ENCODE data around the gene CEP295NL. TPM values are rescaled to one million over a fixed set of nuclear protein-coding genes. Genes with fewer than 3 reads are reported as not detected.

Gene CEP295NL
- total RNA-seq, 1 donor from 2014 or later, result 1.3 TPM

DNA sequence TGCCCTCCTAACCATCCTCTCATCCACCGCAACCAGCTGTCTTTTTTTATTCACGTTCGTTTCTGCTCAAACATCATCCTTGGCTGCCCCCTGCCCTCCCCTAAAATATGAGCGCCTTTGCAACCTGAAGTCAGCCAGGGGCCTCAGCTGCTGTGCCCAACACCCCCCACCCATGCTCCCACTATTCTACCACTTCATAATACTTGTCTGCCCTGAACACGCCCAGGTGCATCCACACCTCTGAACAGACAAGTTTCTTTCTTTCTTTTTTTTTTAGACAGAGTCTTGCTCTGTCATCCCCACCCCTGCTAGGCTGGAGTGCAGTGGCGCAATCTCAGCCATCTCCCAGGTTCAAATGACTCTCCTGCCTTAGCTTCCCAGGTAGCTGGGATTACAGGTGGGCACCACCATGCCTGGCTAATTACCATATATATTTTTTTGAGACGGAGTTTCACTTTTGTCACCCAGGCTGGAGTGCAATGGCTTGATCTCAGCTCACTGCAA is 26.9 kb downstream of the CEP295NL start:
- no peaks in the 10 kb centered on the region for H3K27me3 Mint-ChIP-seq (ENCODE audit: low read depth)
- H3K36me3 Mint-ChIP-seq (ENCODE audit: low read depth), result no peaks in the 10 kb centered on the region
- no peaks in the 10 kb centered on the region for H3K9me3 Mint-ChIP-seq (ENCODE audit: low read depth)
- H3K4me1 Mint-ChIP-seq (ENCODE audit: low read depth), result peaks cover 63% of the 10 kb centered on the region
- no peak for DNase-seq (ENCODE audit: low spot score)
- H3K4me3 Mint-ChIP-seq (ENCODE audit: unreplicated experiment), result no peak overlapping the region
- peak overlapping the region; percentile 77 for H3K27ac Mint-ChIP-seq (ENCODE audit: unreplicated experiment)
- TF ChIP-seq, protein P1, sequence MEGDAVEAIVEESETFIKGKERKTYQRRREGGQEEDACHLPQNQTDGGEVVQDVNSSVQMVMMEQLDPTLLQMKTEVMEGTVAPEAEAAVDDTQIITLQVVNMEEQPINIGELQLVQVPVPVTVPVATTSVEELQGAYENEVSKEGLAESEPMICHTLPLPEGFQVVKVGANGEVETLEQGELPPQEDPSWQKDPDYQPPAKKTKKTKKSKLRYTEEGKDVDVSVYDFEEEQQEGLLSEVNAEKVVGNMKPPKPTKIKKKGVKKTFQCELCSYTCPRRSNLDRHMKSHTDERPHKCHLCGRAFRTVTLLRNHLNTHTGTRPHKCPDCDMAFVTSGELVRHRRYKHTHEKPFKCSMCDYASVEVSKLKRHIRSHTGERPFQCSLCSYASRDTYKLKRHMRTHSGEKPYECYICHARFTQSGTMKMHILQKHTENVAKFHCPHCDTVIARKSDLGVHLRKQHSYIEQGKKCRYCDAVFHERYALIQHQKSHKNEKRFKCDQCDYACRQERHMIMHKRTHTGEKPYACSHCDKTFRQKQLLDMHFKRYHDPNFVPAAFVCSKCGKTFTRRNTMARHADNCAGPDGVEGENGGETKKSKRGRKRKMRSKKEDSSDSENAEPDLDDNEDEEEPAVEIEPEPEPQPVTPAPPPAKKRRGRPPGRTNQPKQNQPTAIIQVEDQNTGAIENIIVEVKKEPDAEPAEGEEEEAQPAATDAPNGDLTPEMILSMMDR (IDR thresholded peaks at IDR 0.05), result no peak

DNA sequence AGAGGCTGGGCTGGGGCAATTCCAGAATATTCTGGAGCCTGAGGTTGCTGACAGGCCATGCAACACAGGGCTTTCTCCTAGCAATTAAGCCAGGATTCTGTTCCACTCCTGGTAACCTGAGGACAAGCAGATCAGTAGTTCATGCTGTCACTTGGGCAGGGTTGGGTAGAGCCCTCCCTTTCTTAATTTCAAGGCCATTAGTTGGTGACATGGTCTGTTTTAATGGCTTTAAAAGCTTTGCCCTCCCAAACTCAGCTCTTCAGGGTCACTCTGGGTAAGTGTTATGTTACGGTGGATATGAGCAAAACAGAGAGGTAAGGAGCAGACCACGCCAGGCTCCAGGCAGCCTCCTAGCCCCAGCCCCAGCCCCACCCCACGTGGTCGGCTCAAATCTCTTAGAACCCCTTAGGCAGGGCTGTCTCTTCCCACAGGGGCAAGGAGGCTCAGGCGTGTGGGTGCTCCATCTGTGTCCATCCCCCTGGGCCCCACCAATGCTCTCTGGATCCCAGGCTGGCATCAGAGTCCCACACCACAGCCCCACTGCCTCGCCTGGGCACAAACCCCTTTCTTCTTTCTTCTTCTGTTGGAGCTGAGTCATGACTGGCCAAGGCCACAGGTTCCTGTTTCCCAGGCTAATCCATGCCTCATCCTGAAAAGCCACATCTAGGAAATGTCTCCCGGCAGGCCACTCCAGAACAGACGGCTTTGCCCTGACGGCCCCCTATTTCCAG is 27.5 kb downstream of the CEP295NL start:
- H3K4me1 Mint-ChIP-seq (ENCODE audit: low read depth), result peaks cover 60% of the 10 kb centered on the region

DNA sequence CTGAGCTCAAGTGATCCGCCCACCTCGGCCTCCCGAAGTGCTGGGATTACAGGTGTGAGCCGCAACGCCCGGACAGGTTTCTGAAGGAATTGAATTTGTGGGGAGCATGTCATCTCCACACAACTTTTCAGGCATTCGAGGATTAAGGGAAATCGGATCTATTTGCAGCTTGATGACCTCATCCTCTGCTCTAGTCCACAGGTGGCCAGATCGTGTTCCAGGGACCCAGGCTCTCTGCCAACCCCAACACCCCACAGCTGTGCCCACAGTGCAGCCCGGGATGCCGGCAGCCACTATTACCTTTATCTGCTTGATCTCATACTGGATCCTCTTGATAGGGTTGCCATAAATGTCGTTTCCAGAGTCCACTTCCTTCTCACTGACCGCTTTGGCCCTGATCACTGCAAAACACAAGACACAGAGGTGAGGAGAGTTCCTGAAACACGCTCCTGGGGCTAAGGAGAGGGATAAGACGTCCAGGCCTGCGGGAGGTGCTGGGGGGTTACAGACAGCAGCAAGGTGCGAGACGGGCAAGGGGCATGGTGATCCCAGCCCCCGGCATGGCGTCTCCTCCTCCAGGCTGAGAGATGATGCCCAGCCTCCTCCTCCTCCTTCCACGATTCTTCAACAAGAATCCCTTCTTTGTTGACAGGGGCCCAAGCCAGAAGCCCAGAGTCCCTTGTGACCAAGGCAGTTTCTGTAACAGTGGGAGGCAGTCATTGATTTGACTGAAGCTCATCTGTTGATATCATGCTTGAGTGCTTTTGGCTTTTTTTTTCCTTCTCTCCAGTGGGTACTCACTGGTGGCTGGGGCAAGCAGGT is 29.3 kb downstream of the CEP295NL start:
- Mint-ChIP-seq H3K4me3 (ENCODE audit: unreplicated experiment) (no peak overlapping the region), H3K27ac (ENCODE audit: unreplicated experiment) (peak overlapping the region; percentile 71)
- no peak for DNase-seq (ENCODE audit: low spot score)

More for the DNA sequence above, 27.5 kb downstream of the CEP295NL start:
- Mint-ChIP-seq H3K27ac (ENCODE audit: unreplicated experiment) (peak overlapping the region; percentile 77), H3K27me3 (ENCODE audit: low read depth) (no peaks in the 10 kb centered on the region), H3K4me3 (ENCODE audit: unreplicated experiment) (no peak overlapping the region), H3K36me3 (ENCODE audit: low read depth) (peaks cover 3% of the 10 kb centered on the region), H3K9me3 (ENCODE audit: low read depth) (no peaks in the 10 kb centered on the region)
- DNase-seq (ENCODE audit: low spot score), result no peak
- TF ChIP-seq, protein P1 (IDR thresholded peaks at IDR 0.05), result no peak

DNA sequence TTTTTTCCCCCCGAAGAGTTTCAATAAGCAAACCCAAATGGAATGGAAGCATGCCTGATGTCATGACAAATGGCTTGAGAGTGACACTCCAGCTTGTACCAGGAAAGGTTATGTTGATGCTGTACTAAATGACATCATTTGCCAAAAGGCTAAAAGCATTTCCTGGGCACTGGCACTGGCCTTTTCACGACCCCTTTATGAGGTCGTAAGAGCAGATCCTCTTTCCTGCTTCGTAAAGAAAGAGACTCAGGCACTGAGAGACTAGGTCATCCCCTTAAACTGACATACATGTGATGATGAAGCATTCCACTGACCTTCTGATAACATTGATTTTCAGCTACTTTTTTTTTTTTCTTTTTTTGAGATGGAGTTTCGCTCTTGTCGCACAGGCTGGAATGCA is 30.5 kb downstream of the CEP295NL start:
- DNase-seq (ENCODE audit: low spot score), result no peak
- H3K9me3 Mint-ChIP-seq (ENCODE audit: low read depth), result no peaks in the 10 kb centered on the region
- no peak overlapping the region for H3K27ac Mint-ChIP-seq (ENCODE audit: unreplicated experiment)
- no peaks in the 10 kb centered on the region for H3K27me3 Mint-ChIP-seq (ENCODE audit: low read depth)
- TF ChIP-seq, protein P1 (IDR thresholded peaks at IDR 0.05), result no peak
- no peak overlapping the region for H3K4me3 Mint-ChIP-seq (ENCODE audit: unreplicated experiment)
- peaks cover 57% of the 10 kb centered on the region for H3K4me1 Mint-ChIP-seq (ENCODE audit: low read depth)
- H3K36me3 Mint-ChIP-seq (ENCODE audit: low read depth), result peaks cover 11% of the 10 kb centered on the region

More for the DNA sequence above, 29.3 kb downstream of the CEP295NL start:
- Mint-ChIP-seq H3K27me3 (ENCODE audit: low read depth) (no peaks in the 10 kb centered on the region), H3K9me3 (ENCODE audit: low read depth) (no peaks in the 10 kb centered on the region), H3K4me1 (ENCODE audit: low read depth) (peaks cover 53% of the 10 kb centered on the region), H3K36me3 (ENCODE audit: low read depth) (peaks cover 9% of the 10 kb centered on the region)
- TF ChIP-seq, protein P1 (IDR thresholded peaks at IDR 0.05), result no peak

DNA sequence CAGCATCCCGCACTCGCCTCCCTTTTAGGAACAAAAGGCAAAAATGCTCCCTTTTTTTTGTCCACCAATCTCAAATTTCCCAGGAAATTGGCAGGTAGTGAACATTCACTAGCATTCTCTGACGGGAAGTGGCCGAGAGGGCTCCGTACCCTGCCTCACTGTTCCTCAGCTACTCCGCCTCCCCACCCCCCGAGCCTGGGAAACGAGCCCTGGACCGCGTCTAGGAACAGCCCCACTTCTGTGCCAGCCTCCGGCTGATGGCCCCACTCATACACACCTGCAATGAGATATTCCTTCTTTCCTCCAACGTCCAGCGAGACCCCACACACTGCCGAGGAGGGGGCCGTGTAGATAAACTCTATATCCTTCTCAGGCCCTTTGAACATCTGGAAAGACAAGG is 32.4 kb downstream of the CEP295NL start:
- no peak for DNase-seq (ENCODE audit: low spot score)
- no peaks in the 10 kb centered on the region for H3K9me3 Mint-ChIP-seq (ENCODE audit: low read depth)
- TF ChIP-seq, protein P1 (IDR thresholded peaks at IDR 0.05), result no peak
- H3K27me3 Mint-ChIP-seq (ENCODE audit: low read depth), result no peaks in the 10 kb centered on the region
- peaks cover 59% of the 10 kb centered on the region for H3K4me1 Mint-ChIP-seq (ENCODE audit: low read depth)
- H3K4me3 Mint-ChIP-seq (ENCODE audit: unreplicated experiment), result no peak overlapping the region
- no peak overlapping the region for H3K27ac Mint-ChIP-seq (ENCODE audit: unreplicated experiment)
- H3K36me3 Mint-ChIP-seq (ENCODE audit: low read depth), result peaks cover 13% of the 10 kb centered on the region
